AG04450 (cell line): ENCODE results near the gene KCNN3. TPM values are rescaled to one million over a fixed set of nuclear protein-coding genes. Genes with fewer than 3 reads are reported as not detected.

Source experiments
- CTCF ChIA-PET: fragments of 300-600, 350-600 bp; formaldehyde crosslinking; extraction: SDS; loops from one replicate; lab custom pipeline; 2022; ENCODE audit warnings: antibody characterized with exemption, inconsistent platforms; lab: Charles Lee
- POLR2A ChIA-PET: fragments of 350-600 bp; formaldehyde crosslinking; extraction: SDS; loops from one replicate; lab custom pipeline; 2021; ENCODE audit warnings: antibody characterized with exemption, inconsistent platforms; lab: Yijun Ruan, JAX
- DNase-seq: peaks from one replicate; pipeline ENCODE4 v3.0.0-alpha.2; 2011; ENCODE audit warnings: low read depth, low spot score
- H3K27ac ChIP-seq: one replicate; pipeline ENCODE4 v1.5.1; 2012; ENCODE audit warnings: low read depth, low read length, control low read depth
- H3K27me3 ChIP-seq: one replicate; pipeline ENCODE4 v1.6.0; 2012; ENCODE audit warnings: low read length; ENCODE audit not compliant: control insufficient read depth, insufficient read depth
- H3K4me3 ChIP-seq: 2 replicates; pipeline ENCODE4 v1.5.1; 2011; ENCODE audit warnings: mild to moderate bottlenecking, low read depth, low read length, control low read depth
- H3K9me3 ChIP-seq: 2 replicates; pipeline ENCODE4 v1.5.1; 2012; ENCODE audit warnings: low read length; ENCODE audit not compliant: control insufficient read depth, insufficient read depth
- polyA plus RNA-seq: library from polyadenylated mRNA; depleted of rRNA; stranded (reverse); fragments of >200 nt; gene quantifications from 2 replicates; pipeline ENCODE4 v1.2.3, GENCODE V29; 2011
- TF ChIP-seq, protein P1 (sequence below): IDR thresholded peaks from 2 replicates; pipeline ENCODE4 v1.5.1; 2011; ENCODE audit warnings: low read depth, low read length, control low read depth, inconsistent platforms

The KCNN3 gene
- polyA plus RNA-seq, 1 experiment = 0.09 TPM

DNA sequence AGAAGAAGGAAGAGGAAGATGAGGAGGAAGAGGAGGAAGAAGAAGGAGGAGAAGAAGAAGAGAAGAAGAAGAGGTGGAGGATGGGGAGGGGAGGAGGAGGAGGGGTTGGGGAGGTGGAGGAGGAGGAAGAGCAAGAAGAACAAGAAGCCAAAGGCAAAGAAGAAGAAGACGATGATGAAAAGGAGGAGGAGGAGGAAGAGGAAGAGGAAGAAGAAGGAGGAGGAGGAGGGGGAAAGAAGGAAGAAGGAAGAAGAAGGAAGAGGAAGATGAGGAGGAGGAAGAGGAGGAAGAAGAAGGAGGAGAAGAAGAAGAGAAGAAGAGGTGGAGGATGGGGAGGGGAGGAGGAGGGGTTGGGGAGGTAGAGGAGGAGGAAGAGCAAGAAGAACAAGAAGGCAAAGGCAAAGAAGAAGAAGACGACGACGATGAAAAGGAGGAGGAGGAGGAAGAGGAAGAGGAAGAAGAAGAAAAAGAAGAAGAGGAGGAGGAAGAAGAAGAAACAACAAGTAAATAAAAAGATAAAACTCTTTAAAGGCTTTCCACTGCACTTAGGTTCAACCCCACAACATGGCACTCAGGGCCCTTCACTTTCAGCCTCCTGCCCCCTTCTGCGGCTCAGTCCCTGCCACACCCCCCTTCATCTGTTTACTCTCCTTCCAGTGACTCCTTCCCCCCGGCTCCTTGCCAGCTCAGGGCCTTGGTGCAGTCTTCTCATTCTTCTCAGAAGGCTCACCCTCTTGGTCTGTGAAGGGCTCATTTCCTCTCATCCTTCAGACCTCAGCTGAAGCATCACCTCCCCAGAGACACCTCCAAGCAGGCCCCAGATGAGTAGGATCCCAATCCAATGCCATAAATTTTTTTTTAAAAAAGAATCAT is 114.0 kb downstream of the KCNN3 start:
- H3K4me3 ChIP-seq = no peak overlapping the region
- ChIA-PET CTCF (no interaction called here), POLR2A (no interaction called here)
- no peak for DNase-seq
- peaks cover 4% of the 10 kb centered on the region; the same call in 1 of the 2 replicates for H3K9me3 ChIP-seq
- TF ChIP-seq, protein P1, sequence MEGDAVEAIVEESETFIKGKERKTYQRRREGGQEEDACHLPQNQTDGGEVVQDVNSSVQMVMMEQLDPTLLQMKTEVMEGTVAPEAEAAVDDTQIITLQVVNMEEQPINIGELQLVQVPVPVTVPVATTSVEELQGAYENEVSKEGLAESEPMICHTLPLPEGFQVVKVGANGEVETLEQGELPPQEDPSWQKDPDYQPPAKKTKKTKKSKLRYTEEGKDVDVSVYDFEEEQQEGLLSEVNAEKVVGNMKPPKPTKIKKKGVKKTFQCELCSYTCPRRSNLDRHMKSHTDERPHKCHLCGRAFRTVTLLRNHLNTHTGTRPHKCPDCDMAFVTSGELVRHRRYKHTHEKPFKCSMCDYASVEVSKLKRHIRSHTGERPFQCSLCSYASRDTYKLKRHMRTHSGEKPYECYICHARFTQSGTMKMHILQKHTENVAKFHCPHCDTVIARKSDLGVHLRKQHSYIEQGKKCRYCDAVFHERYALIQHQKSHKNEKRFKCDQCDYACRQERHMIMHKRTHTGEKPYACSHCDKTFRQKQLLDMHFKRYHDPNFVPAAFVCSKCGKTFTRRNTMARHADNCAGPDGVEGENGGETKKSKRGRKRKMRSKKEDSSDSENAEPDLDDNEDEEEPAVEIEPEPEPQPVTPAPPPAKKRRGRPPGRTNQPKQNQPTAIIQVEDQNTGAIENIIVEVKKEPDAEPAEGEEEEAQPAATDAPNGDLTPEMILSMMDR = no peak
- H3K27me3 ChIP-seq = peaks cover 35% of the 10 kb centered on the region
- H3K27ac ChIP-seq = no peak overlapping the region

DNA sequence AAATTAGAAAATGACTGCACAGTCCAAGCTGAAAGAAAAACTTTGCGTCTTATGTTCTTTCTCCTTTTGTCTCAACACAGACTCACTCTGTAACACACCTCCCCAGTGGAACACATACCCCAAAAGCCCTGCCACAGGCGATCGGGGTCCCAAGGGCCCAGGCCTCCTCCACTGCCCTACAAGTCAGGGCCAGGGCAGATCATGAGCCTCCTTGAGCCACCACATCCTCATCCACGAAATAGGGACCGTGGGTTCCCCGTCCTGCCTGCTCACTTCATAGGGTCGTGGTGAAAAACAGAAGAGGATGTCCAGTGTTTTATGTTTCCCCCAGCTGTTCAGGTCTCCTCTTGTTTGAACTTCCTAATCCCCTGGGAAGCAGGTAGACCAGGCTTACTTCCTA is 116.7 kb downstream of the KCNN3 start:
- peaks cover 43% of the 10 kb centered on the region for H3K27me3 ChIP-seq
- CTCF ChIA-PET = no interaction called here
- no peak overlapping the region for H3K27ac ChIP-seq
- POLR2A ChIA-PET = no interaction called here
- no peak overlapping the region for H3K4me3 ChIP-seq
- DNase-seq = no peak
- TF ChIP-seq, protein P1 = no peak
- no peaks in the 10 kb centered on the region for H3K9me3 ChIP-seq

DNA sequence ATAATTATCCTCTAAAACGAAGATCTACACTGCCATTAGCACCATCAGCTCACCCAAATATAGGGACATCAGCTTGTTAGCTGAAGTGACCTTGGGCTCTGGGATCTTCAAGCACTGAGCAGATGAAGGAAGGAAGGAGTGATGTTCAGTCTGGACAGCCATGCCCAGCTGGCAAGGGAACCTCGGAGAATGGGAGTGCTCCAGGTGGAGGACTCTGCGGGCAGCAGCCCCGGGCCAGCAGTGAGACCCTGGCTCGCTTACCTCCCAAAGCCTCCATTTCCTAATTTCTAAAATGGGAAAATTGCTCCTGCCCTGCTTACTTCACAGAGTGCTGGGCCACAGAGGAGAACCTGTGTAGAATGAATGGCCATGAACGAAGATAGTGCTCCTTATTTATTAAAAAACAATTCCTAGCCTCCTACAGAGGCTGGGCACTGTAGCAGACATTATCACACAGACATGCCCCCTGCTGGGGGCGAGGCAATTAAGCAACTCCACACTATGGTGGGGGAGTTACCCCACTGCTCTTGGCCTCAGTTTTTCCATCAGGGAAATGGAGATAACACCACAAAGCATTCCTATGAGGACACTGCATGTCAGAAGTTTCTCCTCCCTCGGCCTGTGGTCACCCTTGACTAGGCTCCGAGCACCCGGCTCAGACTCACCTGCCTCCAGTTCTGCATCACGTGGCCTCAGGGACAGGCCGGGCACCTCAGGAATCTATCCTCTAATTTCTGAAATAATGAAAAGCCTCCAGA is 117.6 kb downstream of the KCNN3 start:
- TF ChIP-seq, protein P1 = 0 out of 2 replicates have a peak, but pooled peaks have one; percentile 6
- H3K27me3 ChIP-seq = peaks cover 47% of the 10 kb centered on the region
- no peak for DNase-seq
- no peaks in the 10 kb centered on the region for H3K9me3 ChIP-seq
- CTCF ChIA-PET = no interaction called here
- POLR2A ChIA-PET = no interaction called here
- H3K27ac ChIP-seq = no peak overlapping the region
- H3K4me3 ChIP-seq = no peak overlapping the region

DNA sequence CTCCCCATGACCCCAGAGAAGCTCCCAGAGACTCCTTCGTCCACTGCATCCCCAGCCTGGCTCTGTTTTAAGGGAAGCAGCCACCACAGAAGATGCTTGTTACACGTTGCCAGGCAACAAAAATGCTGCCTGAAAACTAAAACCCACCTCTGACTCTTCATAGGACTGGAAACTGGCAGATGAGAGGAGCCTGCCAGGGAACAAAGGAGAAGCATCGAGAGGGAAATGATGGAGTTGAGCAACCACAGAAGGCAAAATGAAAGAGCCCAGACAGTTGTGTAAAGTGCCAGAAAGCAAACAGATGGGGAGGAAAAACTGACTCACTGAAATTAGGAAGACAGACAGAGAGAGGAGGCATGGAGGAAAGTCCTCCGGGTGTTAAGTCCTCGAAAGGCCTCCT is 118.4 kb downstream of the KCNN3 start:
- H3K27me3 ChIP-seq = peaks cover 55% of the 10 kb centered on the region
- no peak overlapping the region for H3K4me3 ChIP-seq
- H3K9me3 ChIP-seq = no peaks in the 10 kb centered on the region
- POLR2A ChIA-PET = no interaction called here
- no peak for DNase-seq
- no peak overlapping the region for H3K27ac ChIP-seq
- TF ChIP-seq, protein P1 = no peak
- CTCF ChIA-PET = no interaction called here
